GM12801 (cell line): ENCODE data around the gene EXOC4.

ENCODE experiments used
- TF ChIP-seq, protein P1 (sequence below): IDR thresholded peaks from one replicate; pipeline ENCODE4 v1.5.1; 2011; ENCODE audit warnings: control low read depth; ENCODE audit not compliant: insufficient read length; ENCODE audit errors: extremely low read depth

EXOC4 gene

DNA sequence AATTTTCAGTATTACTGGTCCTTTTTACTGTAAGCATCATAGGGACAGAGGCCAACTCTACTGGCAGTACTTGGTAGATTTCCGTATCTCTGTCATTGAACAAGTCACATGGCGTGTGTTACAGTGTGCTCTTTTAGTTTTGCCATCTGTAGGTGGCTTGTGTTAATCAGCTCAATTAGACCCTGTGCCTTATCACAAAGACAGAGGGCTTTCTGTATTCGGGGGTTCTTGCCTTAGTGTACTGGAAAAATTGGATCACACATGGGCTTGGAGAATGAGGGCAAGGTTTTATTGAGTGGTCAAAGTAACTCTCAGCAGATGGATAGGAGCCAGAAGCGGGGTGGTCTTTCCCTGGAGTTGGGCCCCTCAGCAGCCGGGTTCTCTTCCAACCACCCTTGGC, 853.0 kb downstream of the EXOC4 start:
- TF ChIP-seq, protein P1, sequence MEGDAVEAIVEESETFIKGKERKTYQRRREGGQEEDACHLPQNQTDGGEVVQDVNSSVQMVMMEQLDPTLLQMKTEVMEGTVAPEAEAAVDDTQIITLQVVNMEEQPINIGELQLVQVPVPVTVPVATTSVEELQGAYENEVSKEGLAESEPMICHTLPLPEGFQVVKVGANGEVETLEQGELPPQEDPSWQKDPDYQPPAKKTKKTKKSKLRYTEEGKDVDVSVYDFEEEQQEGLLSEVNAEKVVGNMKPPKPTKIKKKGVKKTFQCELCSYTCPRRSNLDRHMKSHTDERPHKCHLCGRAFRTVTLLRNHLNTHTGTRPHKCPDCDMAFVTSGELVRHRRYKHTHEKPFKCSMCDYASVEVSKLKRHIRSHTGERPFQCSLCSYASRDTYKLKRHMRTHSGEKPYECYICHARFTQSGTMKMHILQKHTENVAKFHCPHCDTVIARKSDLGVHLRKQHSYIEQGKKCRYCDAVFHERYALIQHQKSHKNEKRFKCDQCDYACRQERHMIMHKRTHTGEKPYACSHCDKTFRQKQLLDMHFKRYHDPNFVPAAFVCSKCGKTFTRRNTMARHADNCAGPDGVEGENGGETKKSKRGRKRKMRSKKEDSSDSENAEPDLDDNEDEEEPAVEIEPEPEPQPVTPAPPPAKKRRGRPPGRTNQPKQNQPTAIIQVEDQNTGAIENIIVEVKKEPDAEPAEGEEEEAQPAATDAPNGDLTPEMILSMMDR: no peak

DNA sequence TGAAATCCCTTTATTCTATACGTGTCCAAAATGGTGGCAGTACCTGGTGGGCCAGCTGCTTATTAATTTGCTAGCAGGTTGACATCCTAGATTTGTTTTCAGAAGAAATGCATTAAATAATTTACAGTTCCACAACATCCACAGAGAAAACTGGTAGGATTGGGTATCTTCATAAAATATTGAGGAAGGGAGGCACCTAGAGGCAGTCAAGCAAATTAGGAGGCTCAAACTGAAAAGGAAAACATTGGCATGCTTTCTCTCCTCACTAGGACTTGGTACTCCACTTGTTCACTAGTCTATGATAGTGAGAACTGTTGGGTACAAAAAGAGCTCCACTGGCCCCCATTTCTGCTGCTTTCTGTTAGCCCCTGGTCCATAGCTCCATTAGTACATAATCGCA, 855.9 kb downstream of the EXOC4 start:
- TF ChIP-seq, protein P1: no peak

DNA sequence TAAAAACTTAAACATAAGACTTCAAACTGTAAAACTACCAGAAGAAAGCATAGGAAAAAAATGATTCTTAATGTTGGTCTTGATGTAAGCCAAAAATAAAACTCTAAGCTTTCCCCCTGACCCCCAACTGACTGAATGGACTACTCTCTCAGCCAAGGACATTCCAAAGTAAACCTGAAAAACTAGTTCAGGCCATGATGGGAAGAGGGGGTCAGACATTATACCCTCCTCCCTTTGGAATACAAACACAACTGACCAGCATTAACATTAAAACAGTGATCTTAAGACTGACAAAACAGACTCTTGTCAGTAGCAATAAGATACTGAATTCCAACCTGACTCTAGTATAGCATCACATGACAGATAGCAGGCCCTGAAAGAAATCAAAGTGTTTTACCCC, 860.8 kb downstream of the EXOC4 start:
- TF ChIP-seq, protein P1: no peak

GRCh38 chr7:134114992-134115391, 862.1 kb downstream of the EXOC4 start:
- TF ChIP-seq, protein P1: no peak
